ENCODE data around the gene ACVRL1.

- TF ChIP-seq CTCF (IDR thresholded peaks at IDR 0.05) (no peak), POLR2A (IDR thresholded peaks at IDR 0.05) (no peak), POLR2AphosphoS5 (IDR thresholded peaks at IDR 0.05) (no peak), EP300 (IDR thresholded peaks at IDR 0.05) (no peak)
Measured at GRCh38 chr12:51944608-51945233, 37.4 kb downstream of the ACVRL1 start.

Measured in suprapubic skin (tissue), 4 donors.